Fibroblast of lung (primary cell): ENCODE measurements around the gene RETREG1.

ENCODE experiments used
- EZH2 ChIP-seq: IDR thresholded peaks from 2 replicates; pipeline ENCODE4 v1.5.1; 2012; ENCODE audit warnings: low read length, control low read depth, mild to moderate bottlenecking; ENCODE audit errors: missing control alignments
- TF ChIP-seq, protein P1 (sequence below), 2 donors: IDR thresholded peaks in 1 of 2; conservative IDR thresholded peaks in 1 of 2; 1 replicate in 1 of 2; 2 replicates in 1 of 2; pipeline ENCODE4 v1.5.1; 2011 to 2012; ENCODE audit warnings: low read length in 2 of 2, control low read depth in 1 of 2, inconsistent platforms in 1 of 2, low read depth in 1 of 2, mild to moderate bottlenecking in 1 of 2

DNA sequence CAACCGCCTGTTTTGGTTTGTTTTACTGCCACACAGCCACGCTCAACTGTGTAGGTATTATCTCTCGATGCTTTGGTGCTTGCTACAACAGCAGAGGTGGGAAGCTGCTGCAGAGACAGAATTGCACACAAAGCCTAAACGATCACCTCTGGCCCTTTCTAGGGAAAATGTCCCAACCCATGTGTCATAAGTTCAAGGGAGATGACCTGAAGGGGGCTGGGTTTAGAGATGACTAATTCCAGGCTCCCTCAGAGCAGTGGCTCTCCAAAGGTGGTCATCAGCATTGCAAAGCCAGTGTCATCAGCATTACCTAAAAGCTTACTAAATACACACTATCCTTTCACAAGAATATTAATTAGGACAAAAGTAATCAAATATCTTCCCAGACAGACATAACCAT is 162.1 kb downstream of the RETREG1 start:
- TF ChIP-seq, protein P1, sequence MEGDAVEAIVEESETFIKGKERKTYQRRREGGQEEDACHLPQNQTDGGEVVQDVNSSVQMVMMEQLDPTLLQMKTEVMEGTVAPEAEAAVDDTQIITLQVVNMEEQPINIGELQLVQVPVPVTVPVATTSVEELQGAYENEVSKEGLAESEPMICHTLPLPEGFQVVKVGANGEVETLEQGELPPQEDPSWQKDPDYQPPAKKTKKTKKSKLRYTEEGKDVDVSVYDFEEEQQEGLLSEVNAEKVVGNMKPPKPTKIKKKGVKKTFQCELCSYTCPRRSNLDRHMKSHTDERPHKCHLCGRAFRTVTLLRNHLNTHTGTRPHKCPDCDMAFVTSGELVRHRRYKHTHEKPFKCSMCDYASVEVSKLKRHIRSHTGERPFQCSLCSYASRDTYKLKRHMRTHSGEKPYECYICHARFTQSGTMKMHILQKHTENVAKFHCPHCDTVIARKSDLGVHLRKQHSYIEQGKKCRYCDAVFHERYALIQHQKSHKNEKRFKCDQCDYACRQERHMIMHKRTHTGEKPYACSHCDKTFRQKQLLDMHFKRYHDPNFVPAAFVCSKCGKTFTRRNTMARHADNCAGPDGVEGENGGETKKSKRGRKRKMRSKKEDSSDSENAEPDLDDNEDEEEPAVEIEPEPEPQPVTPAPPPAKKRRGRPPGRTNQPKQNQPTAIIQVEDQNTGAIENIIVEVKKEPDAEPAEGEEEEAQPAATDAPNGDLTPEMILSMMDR (conservative IDR thresholded peaks at IDR 0.05 in 1 of 2, IDR thresholded peaks at IDR 0.05 in 1 of 2; ENCODE audit: low read depth in 1 of 2, low read length in 2 of 2), result no peak
- TF ChIP-seq EZH2, result no peak
